ENCODE measurements around the gene LMBR1L. TPM values are rescaled to one million over a fixed set of nuclear protein-coding genes. Genes with fewer than 3 reads are reported as not detected.

Gene LMBR1L
- total and polyA plus RNA-seq, 8 donors: 39.9 to 102 (median 87.6) TPM

GRCh38 chr12:49061157-49061650 is 49.4 kb downstream of the LMBR1L start:
- no peaks in the 10 kb centered on the region for H3K36me3 ChIP-seq
- peaks cover 15 to 45% of the 10 kb centered on the region in 2 donors for H3K4me1 ChIP-seq
- H3K27ac ChIP-seq: peak overlapping the region; percentile 95 to 97
- H3K9me3 ChIP-seq: no peaks in the 10 kb centered on the region
- no peaks in the 10 kb centered on the region for H3K27me3 ChIP-seq
- DNase-seq (no peak), ATAC-seq (no peak)
- H3K4me3 ChIP-seq: peak overlapping the region; percentile 93 to 99
- intact Hi-C loops (cut with DNase I): loop anchor here in 1 of 2 donors (10.0 kb wide), 1 partner anchor 64 kb away; no protein-coding TSS in a partner anchor
- TF ChIP-seq CTCF (IDR thresholded peaks at IDR 0.05): no peak

GRCh38 chr12:49060237-49061156 is 50.1 kb downstream of the LMBR1L start, which contains the start of gene KMT2D:
Gene KMT2D, minus strand, starts transcription at chr12:49060794. Its CDS starts 5,470 bp downstream, at chr12:49055324.
- Histone ChIP-seq H3K9me3 (no peaks in the 10 kb centered on the region), H3K4me3 (peak within 1 kb of the TSS; percentile 93 to 99), H3K27me3 (no peaks in the 10 kb centered on the region), H3K36me3 (no peaks in the 10 kb centered on the region), H3K4me1 (peaks cover 19 to 52% of the 10 kb centered on the region in 2 donors), H3K27ac (peak within 1 kb of the TSS; percentile 95 to 97)
- intact Hi-C loops (cut with DNase I): loop anchor here in 1 of 2 donors (10.0 kb wide), 1 partner anchor 64 kb away; no protein-coding TSS in a partner anchor
- DNase-seq (peak; percentile 93 to 96 (median 96)), ATAC-seq (peak; percentile 85)
- peak in 1 of 2 donors; percentile 45 for TF ChIP-seq CTCF (IDR thresholded peaks at IDR 0.05)

- ATAC-seq (peak; percentile 0), DNase-seq (peak in 2 of 4 donors; percentile 22 to 87)
- H3K27me3 ChIP-seq: no peaks in the 10 kb centered on the region
Measured at GRCh38 chr12:49059299-49060171, 51.1 kb downstream of the LMBR1L start.

GRCh38 chr12:49059045-49059298 is 51.7 kb downstream of the LMBR1L start:
- DNase-seq (no peak), ATAC-seq (no peak)
- H3K4me1 ChIP-seq: peaks cover 24 to 61% of the 10 kb centered on the region in 2 donors
- H3K36me3 ChIP-seq: peaks cover 0 to 13% of the 10 kb centered on the region in 2 donors
- intact Hi-C loops (cut with DNase I): no loop called here
- H3K27ac ChIP-seq: peak overlapping the region; percentile 95 to 97
- H3K27me3 ChIP-seq: no peaks in the 10 kb centered on the region
- H3K4me3 ChIP-seq: peak overlapping the region; percentile 93 to 99
- TF ChIP-seq CTCF (IDR thresholded peaks at IDR 0.05): no peak
- no peaks in the 10 kb centered on the region for H3K9me3 ChIP-seq

More at GRCh38 chr12:49059299-49060171, 51.1 kb downstream of the LMBR1L start:
- intact Hi-C loops (cut with DNase I): loop anchor here in 1 of 2 donors (10.0 kb wide), 1 partner anchor 65 kb away; no protein-coding TSS in a partner anchor
- H3K4me1 ChIP-seq: peaks cover 24 to 62% of the 10 kb centered on the region in 2 donors
- H3K27ac ChIP-seq: peak overlapping the region; percentile 95 to 97
- peak overlapping the region; percentile 93 to 99 for H3K4me3 ChIP-seq
- TF ChIP-seq CTCF (IDR thresholded peaks at IDR 0.05): no peak
- peaks cover 0 to 7% of the 10 kb centered on the region in 2 donors for H3K36me3 ChIP-seq
- H3K9me3 ChIP-seq: no peaks in the 10 kb centered on the region
